GM19463 (cell line): ENCODE data around the gene IMMP2L.

Source experiments
- ATAC-seq: cut with Tn5 transposase; IDR thresholded peaks from one replicate; pipeline ENCODE4 v1.9.1; 2021; ENCODE audit warnings: mild to moderate bottlenecking, moderate library complexity; ENCODE audit not compliant: unreplicated experiment

The IMMP2L gene

GRCh38 chr7:111059833-111060232 lies 502.5 kb downstream of the IMMP2L start:
- no peak for ATAC-seq

DNA sequence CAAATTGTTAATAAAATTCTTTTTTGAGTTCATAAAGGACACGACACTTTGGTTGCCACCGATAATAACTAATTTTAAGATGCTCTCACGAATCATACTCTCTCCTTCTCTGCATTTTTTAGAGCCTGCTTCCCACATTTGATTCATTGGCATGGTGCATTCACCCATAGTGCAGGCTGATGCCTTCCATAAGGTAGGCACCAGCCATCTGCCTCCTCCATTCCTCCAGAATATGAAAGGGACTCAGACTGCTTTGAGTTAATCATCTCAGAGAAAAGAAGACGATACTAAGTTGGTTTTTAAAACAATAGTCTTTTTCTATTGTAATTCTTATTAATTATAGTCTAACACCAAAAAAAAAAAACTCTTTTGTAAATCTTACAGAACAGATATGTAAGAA lies 505.2 kb downstream of the IMMP2L start:
- ATAC-seq, result no peak

- ATAC-seq, result no peak
These were observed 505.9 kb downstream of the IMMP2L start for GRCh38 chr7:111056371-111056770.

DNA sequence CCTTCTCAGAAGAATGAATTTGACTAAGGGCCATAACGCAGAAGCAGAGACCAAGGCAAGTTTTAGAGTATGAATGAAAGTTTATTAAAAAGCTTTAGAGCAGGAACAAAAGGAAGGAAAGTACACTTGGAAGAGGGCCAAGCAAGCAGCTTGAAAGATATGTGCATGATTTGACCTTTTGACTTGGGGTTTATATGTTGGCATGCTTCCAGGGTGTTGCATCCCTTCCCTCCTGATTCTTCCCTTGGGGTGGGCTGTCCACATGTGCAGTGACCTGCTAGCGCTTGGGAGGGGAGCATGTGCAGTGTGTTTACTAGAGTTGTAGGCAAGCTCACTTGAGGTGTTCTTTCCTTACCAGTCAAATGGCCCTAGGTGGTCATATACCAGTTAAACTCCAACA lies 509.3 kb downstream of the IMMP2L start:
- no peak for ATAC-seq

- ATAC-seq, result no peak
These were observed 510.5 kb downstream of the IMMP2L start for GRCh38 chr7:111051832-111052231.

GRCh38 chr7:111050875-111051416 lies 511.3 kb downstream of the IMMP2L start:
- no peak for ATAC-seq

DNA sequence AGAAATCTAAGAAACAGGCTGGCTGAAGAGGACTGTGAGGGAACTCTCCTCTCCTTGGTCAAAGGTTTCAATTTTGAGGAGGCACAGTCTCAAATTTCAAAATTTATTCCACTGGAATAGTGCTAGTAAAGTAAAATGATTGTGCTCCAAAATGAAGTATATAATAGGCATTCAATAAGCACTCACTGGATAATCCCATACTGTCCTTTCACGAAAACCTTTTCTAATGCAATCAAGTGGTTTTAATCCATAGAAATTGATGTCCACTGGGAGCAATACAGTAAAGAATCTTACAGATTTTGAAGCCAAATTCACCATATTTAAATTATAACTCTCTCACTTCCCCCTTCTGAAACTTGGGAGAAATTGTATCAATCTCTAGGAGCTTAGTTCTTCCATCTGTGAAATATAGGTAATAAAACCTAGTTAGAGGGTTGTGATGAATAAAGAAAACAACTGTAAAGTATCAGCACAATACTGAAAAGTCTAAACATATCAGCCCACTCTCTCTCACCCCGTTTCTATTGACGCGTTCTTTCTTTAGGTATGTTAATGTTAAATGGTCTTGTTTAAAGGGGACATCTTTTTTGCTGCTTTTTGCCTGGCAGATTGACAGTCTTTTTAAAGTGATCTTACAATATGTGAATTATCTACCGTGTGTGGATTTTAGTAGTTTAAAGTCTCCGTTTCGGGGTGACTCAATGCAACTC lies 512.2 kb downstream of the IMMP2L start:
- ATAC-seq, result no peak

DNA sequence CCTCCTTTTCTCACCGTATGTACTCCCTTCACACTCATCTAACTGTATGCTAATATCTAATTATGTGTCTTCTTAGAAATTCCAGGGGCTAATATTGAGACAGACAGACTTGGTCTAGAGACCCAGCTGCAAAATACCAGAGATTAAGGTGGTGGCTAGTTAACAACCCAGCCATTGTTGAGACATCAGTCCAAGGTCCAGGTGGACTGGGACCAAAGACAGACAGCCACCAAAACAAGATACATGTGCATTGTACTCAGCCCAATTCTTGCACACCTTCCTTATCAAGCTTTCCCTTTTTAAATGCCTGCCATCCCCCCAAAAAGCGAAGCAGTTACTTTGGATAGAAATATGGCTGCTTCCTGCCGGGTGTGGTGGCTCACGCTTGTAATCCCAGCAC lies 514.7 kb downstream of the IMMP2L start:
- ATAC-seq, result no peak

DNA sequence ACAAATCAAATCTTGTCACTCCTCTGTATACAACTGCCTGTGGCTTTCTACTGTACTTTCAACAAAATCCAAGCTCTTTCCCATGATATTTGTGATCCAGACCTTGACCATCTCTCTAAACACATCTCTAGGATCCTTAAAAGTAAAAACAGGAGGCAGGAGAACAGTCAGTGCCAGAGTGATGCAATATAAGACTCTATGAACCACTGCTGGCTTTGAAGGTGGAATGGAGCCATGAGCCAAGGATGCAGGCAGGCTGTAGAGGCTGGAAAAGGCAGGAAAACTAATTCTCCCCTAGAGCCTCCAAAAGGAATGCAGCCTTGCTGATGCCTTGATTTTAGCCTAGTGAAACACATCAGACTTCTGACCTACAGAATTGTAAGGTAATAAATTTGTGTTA lies 516.8 kb downstream of the IMMP2L start:
- no peak for ATAC-seq

- peak; percentile 89 for ATAC-seq
These were observed 518.7 kb downstream of the IMMP2L start for GRCh38 chr7:111043561-111043960.

DNA sequence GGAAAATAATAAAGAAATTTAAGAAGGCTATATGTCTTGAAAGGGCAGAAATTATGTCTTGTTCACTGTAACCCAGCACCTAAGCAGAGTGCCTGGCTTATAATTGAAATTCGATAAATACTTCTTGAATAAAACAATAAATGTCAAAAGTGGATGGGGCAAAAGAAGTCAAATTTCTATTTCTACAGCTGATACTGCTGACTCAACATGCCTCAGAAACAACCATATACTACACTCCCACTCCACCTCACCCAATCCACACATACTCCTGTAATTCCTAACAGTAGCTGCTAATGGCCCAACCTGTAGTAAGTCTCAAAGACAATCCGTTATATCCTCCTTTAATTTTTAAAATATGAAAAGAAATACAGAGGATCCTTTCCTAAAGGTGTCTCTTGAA lies 519.5 kb downstream of the IMMP2L start:
- no peak for ATAC-seq

GRCh38 chr7:111041577-111041976 lies 520.7 kb downstream of the IMMP2L start:
- ATAC-seq, result no peak

GRCh38 chr7:111038185-111038584 lies 524.1 kb downstream of the IMMP2L start:
- no peak for ATAC-seq

GRCh38 chr7:111031916-111032315 lies 530.4 kb downstream of the IMMP2L start:
- ATAC-seq, result no peak

GRCh38 chr7:111030336-111030735 lies 532.0 kb downstream of the IMMP2L start:
- ATAC-seq, result no peak

DNA sequence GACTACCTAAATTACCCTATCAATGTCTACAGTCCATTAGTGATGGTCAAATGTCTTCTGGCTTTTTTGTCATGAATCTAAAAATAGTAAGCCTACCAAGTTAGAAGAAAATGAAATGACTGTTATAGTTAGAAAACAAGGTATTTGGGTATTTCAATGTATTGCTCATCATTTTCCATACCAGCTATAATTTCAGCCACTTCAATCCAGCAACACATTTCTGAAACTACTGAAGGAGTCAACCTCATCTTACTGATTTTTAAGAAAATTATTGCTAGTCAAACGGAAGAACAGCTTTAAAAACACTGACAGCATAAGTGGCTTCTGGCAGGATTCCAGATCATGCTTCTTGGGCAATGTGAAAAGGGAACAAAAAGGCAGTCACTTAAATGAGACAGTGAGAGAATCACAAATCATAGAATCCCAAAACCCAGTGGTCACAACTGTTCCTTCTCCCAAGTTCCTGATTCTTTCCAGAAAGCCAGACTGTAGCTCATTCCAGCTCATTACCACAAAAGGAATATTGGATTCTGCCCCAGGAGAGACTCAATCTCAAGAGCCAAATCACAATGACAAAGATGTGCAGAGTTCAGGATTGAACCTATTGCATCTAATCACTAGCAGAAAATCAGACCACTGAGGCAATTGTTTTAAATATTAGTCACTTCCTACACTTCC lies 532.6 kb downstream of the IMMP2L start:
- peak; percentile 59 for ATAC-seq

DNA sequence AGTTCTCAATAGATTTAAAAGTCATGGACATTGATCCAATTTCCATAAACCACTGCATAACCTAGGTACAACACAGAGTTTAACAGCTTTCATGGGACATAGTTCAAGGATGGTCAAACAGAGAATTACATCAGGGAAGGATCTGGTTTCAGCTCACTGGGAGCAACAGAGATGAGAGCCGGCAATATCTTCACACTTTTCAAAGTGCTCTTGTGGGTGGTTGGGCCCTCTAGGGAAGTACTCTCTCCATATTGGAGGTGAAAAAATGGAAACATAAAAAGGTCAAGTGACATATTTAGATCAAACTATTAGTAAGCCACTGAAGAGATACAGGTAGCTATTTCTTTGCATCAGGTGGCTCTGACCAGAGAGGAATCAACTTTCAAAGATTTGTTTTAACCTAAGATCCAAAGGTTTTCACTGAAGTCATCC lies 533.1 kb downstream of the IMMP2L start:
- no peak for ATAC-seq

DNA sequence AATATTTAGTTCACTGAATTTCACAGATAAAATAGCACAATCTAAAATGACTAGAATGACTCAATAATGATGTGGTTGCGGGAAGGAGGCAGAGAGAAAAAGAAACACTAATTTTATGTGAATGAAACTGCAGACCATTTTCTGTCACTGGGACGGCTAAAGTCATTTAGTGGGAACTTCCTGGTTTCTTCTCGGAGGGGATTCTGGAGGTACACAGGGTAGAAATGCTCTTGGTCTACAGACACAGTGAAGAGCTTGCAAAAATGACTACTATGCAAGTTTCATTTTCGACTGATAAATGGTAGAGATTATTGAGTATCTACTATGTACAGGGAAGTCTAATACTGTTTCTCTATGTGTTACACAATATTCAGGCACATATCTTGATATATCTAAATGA lies 534.9 kb downstream of the IMMP2L start:
- no peak for ATAC-seq

- no peak for ATAC-seq
These were observed 535.5 kb downstream of the IMMP2L start for GRCh38 chr7:111026806-111027205.

DNA sequence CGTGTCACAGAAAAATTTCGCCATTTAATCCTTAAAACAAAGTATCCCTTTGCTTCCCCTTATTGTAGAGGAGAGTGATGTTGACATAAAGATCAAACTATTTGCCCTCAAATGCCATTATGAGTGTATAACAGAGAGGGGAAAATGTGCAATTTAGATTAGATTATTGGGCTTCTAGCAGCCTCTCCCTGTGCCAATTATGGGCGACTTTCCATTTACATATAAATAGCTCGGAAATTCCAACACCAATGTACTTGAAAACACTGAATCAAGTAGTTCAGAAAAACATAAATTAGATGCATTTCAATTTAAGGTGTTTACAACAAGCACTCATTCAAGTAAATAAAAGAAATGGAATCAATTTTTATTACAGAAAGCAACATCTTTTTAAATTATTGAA lies 535.9 kb downstream of the IMMP2L start:
- no peak for ATAC-seq

DNA sequence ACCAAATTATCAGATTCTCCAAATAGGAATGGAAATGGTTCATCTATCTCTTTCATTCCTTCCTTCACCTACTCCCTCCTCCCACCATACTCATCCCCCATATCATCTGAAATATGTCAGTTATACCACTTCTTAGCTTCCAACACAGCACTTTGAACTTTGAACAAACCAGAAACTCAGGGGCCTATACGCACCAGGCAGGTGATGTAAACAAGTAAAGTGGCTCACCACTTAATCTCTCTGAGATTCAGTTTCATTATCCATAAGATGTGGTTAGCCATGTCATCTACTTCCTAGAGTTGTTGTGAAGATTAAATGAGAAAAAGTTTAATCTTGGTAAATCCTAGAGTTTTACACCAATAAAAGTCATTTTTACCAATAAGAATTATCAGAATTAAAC lies 537.3 kb downstream of the IMMP2L start:
- no peak for ATAC-seq

DNA sequence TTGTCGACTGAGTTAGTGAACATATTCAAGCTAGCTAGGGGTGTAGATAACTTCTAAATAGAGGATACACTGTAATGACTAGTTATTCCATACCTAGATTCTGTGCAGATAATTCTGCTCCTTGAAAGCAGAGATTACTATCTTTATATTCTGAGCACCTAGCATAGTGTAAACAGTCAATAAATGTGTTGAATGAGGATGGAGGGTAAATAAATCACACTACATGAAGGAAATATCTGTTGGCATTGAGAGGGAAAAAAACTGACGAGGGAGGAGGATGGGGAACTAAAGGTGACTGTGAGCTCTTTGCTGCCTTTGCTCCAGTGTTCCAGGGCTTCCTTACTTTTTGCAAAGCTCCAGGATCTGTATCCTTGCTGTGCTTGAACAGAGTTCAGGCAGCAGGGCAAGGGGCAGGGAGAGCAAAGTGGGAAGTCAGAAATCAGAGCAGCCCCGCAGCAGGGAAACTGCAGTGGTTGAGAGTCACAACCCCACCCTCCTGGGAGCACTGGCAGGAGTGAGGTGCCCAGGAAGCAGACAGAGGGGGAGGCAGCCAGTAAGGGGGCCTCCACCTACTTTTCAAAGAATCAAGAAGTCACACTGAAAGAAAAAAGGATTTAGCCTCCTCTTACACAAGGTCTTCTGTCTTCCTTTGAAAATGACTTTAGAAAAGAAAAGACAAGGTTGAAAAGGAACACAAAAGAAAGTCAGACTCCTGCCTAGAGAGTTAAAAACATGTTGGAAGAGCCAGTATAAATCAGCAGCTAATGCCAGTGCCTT lies 543.1 kb downstream of the IMMP2L start:
- ATAC-seq, result no peak
